Activated CD4-positive, alpha-beta T cell treated with anti-CD3 and anti-CD28 coated beads, Interleukin-2, amount 50 U/mL, for 16 hours (primary cell): ENCODE results near the gene HLA-DMB.
"Not testable (repeated sequence)": the region's sequence is repeated elsewhere in the genome, so short reads cannot be mapped to it uniquely, and the experiment has no call there.

ENCODE experiments used
- DNase-seq: peaks from one replicate; pipeline ENCODE4 v3.0.0-alpha.2; 2020

The HLA-DMB gene

DNA sequence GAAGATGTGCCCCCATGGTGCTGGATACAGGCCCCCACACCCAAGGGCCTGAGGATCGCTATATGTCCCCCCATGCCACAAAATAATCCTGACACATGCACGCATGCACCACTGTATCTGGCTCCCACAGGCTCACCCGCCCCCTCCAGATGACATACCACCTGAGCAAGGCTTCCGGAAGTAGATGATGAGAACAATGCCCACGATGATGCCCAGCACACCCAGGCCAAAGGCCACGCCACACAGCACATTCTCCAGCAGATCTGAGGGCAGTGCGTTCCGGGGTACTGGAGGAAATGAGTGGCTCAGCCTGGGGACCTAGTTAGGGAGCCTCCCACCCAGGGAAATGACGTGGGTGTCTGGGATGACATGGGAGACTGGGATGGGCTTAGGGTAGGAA is 8.3 kb upstream of the HLA-DMB start:
- no peak for DNase-seq

DNA sequence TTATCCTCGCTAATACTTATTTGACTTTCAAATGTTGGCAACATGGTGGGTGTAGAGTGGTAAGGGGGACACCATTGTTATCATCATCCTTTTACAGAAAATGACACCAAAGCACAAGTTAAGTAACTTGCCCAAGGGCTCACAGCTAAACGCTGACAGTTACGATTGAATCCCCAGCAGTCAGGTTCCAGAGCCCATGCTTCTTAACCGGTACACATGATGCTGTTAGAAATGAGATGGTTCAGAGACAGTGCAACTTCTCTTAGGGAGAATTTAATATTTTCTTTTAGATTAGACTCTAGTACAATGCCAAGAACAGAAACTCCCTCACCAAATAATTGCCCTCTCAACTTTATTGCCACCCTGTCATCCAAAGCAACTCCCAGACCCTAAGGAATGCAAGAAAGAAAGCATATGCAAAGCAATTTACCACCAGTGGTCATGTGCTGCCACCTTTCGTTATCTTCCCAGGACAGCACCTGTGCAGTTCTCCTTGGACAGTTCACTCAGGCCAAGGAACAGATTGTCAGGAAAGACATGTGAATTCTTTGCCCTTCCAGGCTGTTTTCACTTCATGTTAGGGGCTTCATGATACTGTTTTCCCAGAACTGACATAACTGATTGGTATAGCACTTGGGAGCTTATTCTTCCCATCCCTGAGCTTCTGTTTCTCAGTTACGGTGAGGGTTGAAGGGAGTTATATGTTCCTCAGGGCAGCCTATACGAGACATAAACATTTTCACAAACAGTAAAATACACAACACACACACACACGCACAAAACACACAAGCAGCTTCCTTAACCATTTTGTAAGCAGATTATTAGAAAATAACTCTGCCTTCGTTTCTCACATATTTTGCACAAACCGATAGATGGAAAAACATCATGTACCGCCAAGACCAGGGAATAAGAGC is 7.0 kb upstream of the HLA-DMB start:
- DNase-seq: peak; percentile 29

DNA sequence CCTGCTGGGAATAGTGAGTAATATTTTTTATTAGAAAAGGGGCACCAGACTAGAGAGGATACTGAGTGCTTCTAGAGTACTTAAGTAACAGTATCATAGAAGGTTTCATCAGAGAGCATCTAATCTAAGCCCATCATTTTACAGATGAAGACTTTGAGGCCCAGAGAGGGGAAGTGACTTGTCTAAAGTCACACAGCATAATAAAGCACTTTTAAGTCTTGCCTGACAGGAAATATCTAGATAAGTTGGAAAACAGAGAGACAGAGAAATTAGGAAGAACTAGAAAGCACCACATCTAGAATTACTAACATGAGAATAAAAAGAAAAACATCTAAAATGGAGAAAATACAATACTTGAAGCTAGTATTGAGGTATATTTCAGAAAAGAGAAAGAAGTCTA is 6.1 kb upstream of the HLA-DMB start:
- DNase-seq: no peak

DNA sequence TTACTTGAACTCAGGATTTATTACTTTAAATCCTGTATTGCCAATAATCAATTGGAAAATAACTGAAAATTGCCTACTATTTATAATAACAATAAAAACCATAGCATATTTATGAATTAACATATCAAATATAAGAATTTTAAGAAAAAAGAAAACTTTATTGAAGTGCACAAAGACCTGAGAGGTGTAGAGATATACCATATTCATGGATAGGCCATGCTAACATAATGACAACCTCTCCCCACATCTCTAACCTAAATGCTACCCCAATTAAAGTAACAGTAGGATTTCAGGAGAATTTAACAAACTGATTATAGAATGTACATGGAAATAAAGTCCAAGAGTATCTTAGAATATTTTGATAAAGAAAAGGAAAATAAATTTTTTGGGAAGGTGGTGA is 5.1 kb upstream of the HLA-DMB start:
- DNase-seq: no peak

DNA sequence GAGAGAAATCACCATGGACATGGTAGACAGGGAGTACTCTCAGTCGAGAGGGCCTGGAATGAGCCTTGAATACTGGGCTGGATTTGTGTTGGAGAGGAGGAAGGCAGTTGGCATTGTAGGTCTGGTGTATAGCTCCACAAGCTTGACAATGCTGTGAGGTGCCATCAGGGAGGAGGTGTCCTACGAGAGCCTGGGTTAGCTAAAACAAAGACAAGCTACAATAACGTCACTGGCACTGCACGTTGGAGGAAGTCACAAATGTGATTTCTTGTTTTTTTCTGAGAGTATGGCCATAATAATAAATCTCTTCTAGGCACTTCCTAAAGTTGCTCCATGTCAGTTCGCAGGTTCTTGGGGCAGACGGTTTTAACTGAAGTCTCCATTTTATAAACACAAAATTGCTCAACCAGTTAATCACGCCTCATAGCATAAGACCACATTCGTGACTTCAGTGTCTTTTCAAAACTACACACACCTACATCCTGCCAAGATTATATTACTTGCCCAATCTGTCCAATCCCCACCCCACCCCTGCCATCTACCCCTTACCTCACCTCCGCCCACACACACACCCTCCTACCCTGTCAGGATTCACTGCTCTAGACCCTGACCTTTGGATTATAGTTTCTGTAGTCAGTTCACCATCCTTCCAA is 4.4 kb upstream of the HLA-DMB start:
- peak; percentile 10 for DNase-seq

DNA sequence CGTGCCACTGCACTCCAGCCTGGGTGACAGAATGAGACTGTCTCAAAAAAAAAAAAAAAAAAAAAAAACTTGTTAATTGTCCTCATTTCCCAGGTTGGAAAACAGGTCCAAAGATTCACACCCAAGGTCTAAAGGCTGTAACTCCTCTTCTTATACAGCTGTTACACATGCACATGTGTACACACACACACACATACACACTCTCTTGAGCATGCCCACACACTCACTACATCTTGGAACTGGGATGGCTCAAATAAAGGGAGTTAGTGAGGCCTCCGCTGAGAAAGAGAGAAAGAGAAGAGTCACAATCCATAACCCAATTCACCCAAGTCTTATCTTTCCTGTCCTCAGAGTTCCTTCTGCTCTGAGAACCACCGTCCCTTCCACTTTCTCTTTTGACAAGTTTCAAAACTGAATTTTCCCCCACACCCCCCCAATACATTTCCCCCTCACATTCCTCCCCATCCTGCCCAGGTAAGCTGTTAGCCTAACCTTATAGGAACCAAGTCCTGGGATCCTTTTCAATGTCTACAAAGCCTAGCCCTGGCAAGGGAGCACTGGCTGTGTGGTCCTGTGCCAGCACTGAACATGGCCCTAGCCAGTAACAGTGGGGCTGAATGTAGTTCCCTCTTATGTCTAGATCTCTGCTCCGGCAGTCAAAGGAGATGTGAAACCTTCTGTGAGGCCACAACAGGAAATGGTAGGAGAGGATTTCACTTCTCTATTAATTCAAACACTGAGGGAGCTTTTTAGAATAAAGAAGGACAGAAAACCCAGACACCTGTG is 3.2 kb upstream of the HLA-DMB start:
- DNase-seq: peak; percentile 51

DNA sequence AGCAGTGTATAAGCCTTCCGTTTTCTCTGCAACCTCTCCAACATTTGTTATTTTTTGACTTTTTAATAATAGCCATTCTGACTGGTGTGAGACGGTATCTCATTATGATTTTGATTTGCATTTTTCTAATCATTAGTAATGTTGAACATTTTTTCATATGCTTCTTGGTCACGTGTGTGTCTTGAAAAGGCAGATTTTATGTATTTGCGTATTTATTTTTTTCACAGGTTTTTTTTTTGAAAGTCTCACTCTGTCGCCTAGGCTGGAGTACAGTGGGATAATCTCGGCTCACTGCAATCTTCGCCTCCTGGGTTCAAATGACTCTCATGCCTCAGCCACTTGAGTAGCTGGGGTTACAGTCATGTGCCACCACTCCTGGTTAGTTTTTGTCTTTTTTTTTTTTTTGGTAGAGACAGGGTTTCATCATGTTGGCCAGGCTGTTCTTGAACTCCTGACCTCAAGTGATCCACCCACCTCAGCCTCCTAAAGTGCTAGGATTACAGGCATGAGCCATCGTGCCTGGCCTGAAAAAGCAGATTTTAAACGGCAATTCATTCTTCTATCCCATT is 1.8 kb upstream of the HLA-DMB start:
- DNase-seq: not testable (repeated sequence)

DNA sequence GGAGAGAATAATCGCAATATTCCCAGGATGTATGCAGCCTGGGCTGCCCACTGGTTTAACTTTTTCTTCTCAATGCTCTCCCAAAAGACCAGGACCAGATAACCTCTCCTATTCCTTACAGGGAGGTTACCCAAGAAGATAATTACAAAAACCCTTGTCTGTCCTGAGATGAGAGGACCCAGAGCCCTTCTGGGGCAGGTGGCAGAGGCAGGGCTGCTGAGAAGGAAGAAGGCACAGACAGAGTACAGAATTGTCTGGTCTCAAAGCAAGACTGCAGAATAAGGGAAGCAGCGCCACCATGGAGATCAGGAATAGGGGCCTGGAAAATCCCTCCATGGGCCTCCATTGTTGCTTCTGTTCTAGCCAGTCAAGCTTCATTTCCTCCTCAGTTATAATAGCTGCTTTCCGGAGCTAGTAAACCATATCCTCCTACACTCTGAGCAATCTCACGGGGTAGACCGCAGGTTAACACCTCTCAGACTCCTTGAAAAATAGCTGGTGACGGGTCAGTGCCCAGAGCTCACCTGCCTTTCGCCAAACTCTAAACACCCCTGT is 463 bp upstream of the HLA-DMB start:
- peak; percentile 78 for DNase-seq

DNA sequence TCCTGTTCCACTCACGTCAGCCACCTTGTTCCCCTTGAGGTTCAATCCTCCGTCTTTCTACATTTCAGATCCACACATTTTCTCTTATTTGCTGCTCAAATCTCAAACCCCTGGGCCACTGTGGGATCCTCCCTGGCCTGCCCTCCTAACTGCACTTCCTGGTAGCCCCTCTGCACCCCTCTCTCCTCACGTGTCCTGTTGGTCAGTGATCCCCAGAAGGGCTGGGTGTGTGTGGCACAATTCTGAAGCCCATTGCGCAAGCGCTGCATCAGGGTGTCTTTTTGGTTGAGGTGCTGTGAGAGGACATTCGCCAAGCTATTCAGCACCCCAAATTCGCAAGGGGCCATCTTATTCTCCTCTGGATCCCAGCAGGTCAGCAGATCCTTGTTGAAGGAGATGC is 2.3 kb downstream of the HLA-DMB start:
- DNase-seq: no peak

DNA sequence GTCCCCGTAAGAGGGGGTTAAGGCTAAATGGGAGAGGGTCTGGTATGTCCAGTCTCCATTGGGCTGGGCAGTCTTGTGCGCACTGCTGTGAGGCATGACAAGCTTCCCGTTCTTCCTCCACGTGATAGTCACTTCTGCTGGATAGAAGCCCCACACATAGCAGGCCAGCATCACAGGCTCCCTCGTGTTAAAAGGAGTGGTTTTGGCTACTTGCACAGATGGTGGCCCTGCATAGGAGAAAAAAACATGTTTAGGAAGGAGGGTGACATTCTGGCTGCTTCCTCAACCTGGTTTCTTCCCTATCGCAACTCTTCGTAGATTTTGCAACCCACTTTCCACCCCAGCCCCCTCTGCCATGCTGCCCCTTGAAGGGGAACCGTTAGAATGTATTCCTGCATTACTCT is 3.6 kb downstream of the HLA-DMB start:
- no peak for DNase-seq

DNA sequence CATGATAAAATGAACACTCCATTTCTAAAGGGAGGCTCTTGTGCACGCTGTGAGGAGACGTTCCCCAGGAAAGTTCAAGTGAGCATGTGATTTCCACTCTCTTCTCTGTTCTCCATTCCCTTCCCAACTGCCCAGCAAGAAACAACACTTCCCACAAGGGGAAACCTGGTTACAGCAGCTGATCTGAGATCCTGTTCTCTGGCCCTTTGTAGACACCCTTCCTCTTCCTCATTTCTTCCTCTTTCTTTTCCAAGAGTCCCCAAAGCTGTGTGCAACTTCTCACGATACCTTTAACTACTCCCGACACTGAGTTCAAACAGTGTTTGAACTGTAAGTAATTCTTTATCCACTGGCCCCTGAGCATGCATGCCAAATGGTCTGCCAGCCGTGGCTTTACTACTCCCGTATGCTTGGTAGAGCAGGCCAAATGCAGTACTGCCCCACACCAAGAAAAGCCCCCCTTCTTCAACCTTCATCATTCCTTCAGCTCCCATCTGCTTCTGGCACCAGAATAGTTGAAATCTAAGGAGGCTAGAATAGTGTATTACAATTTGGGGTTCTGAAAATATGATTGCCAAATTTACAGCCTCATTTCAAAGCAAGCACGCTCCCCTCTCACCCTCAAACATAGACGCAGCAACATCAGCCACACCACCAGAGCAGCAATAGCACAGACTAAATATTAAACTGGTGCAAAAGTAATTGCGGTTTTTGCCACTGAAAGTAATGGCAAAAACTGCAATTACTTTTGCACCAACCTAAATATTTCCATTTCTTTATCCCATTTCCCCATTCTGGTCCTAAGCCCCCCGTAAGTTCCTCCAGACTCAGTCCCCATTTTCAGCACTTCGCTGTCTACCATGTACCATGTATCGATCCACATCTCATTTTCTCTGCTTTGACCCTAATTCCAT is 4.3 kb downstream of the HLA-DMB start:
- no peak for DNase-seq

DNA sequence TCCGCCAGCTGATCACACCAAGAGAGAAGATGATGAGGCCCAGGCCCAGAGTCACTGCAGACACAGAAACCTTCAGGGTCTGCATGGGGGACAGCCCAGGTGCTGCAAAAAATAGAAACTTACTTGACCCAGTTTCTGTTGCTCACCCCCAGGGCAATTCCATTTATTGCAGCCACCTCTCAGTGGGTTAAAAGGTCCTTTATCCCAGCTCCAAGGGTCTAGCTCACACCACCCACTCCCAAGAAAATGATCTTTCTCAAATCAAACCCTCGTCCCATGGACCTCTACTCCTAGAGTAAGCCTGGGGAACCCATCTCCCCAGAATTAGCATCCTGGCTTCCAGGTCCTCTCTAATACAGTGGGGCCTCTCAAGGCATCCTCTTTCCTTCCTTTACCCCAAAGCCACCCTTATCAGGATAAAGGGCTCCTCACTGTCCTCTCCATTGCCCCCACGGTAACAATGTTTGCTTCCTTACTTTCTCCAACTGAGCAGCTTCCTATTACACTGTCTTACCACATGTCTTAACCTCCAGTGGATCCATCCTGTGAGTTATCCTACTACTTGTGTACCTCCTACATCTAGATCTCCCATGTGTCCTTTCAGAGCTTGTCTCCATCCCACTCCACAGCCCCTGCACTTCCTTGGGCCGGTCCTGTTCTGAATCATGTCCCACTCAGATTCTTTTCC is 5.1 kb downstream of the HLA-DMB start:
- no peak for DNase-seq

DNA sequence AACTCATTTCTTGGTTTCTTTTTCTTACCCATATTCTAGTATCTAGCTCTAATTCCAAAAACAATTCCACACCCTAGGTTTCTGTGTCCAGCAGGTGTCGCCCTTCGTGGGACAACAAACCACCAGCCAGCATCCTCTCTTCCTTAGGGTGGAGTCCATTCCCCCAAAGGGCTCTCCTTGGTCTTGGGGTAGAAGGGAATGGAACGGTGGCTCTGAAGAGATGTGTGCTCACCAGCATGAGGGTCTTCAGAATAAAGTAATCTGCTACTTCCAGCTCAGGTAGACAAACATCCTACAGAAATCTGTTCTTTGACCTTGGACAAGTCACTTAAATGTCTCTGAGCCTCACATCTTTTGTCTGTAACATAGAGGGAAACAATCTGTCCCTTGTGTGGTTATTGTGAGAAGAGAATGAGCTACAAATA is 7.2 kb downstream of the HLA-DMB start:
- peak; percentile 71 for DNase-seq

DNA sequence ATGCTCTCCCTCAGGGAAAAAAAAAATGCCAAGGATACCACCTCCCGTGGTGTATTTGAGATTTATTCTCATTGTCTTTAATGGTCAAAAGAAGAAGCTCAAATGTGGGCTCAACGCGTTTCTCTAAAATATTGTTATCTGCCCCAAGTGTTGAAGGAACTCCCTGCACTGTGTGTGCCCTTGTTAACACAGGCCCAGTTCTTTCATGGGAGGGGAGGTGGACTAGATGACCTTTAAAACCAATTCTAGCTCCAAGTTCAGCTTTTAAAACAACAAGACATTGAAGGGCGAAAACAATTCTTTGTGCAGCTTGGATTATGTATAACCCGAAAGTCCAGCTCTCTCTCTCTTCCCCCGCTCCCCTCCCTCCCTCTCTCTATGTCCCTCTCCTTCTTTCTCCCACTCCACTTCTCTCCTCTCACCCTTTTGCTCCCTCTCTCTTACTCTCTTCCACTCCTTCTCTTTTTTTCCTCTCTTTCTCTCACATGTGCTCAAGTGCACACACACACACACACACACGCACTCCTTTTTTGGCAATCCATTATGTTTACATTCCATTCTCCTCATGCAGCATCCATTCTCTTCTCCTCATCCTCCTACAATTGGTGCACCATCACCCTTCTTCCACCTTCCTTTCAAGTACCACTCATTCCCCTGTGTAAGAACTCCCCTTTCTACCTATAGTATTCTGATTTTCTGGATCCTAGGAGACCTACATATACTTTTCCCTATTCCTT is 8.5 kb downstream of the HLA-DMB start:
- no peak for DNase-seq

DNA sequence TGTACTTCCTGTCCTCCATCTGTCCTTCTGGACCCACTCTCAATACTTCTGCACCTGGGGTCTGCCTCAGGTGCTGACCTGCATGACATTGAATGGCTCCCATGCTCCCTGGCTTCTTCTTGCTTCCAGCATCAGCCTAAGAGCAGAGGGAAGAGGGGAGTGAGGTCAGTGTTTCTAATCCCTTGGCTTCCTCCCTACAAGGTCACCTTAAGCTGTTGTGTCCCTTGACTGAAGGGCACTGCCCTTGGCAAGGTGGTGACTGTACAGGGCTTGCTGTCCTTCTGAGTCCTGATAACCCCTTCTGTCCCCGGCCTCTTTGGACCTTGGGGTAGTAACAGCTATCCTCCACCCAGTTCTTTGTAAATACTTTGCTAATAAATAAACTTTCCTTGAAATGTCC is 9.6 kb downstream of the HLA-DMB start:
- no peak for DNase-seq

DNA sequence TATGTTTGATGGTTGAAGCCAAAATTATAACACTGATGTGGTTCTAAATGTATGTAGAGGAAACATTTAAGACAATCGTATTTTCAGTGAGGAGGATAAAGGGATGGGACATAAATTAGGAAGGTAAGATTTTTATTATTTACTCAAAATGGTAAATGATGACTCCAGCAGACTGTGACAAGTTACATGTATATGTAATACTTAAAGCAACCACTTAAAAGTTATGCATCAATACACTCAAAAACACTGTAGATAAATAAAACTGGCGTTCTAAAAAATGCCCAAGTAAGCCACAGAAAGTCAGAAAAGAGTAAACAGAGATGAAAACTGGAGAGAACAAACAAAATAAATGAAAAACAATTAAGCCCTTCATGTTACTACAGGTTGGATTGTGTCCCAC is 18.7 kb downstream of the HLA-DMB start:
- DNase-seq: no peak

DNA sequence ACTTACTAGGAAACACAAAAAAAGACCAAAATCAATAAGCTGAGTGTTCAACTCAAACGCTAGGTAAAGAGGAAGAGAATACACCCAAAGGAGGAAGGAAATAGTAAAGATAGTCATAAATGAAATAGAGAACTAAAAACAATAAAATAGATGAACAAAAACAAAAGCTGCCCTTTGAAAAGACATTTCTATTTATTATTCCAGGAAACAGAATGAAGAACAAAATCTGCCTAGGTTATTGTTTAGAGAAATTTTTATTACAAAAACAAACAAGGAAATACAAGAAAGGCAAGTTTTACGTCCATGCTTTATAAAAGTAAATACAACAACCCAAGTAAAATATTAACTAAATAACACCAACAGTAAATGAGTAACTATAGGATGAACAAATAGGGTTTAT is 20.1 kb downstream of the HLA-DMB start:
- DNase-seq: no peak

DNA sequence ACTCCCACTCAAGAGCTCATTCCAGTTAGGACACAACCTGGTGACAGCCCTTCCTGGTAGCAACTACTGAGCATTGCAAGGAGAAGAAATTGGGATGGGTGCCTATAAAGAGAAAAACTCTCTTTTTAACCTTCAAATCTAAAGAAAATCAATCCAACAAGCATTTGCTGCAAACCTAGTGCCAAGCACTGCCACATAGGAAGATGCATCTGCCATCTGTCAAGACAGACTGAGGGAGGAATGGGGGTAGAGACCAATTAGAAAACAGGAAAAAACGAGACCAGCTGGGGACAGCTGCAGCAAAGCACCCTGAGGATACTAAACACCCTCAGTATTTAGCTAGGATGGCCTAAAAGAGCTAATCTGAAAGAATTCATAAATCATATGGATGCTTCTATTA is 27.9 kb downstream of the HLA-DMB start:
- DNase-seq: no peak

DNA sequence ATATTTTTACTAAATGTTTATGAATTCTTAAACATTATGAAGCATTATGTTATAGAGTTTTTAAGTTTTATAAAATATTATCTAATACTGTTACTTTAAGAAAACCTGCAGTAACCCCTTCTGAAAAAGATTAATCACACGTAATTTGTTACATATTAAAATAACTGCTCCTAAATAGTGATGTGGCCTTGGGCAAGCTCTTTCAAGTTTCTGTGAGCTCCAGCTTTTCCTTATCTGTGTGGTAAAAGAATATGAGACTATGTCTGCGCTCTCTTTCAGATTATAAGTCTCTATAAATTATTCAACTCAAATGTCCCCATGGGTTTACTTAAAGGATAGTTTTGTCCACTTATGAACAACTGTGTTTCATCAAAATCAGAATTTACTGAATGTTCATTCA is 31.9 kb downstream of the HLA-DMB start:
- no peak for DNase-seq

DNA sequence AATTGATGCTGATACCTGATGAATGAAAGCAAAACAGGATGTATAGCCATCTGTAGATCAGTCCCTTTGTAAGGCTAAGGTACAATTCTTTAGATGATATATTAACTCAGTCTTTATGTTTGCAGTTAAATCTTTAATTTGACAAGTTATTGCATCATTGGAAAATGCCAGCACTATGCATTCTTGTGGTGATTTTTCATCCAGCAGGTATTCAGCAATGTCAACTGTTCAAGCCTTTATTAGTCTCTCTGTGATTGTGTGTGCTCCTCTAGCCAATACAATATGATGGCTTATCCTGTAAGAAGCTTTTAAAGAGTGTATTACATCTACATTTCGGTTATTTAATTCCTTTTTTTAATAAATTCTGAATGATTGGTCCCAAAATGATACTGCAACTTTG is 34.3 kb downstream of the HLA-DMB start:
- no peak for DNase-seq
